ENCODE results near the gene TUB. TPM values are rescaled to one million over a fixed set of nuclear protein-coding genes. Genes with fewer than 3 reads are reported as not detected.

The TUB gene
- total RNA-seq, 2 experiments from 2014 or later = 0.67 to 0.69 TPM

GRCh38 chr11:8055091-8055835, 25.7 kb upstream of the TUB start:
- Mint-ChIP-seq H3K4me1 (ENCODE audit: low read depth) (no peaks in the 10 kb centered on the region), H3K9me3 (no peaks in the 10 kb centered on the region), H3K36me3 (ENCODE audit: low read depth) (no peaks in the 10 kb centered on the region), H3K27me3 (ENCODE audit: low read depth) (peaks cover 2% of the 10 kb centered on the region), H3K27ac (no peak overlapping the region), H3K4me3 (no peak overlapping the region)
- intact Hi-C loops (cut with micrococcal nuclease) = no loop called here
- no peak for DNase-seq
- CTCF ChIA-PET = interaction anchor here (0.6 to 4.0 kb wide), 3 partner anchors 34 to 152 kb away, joined by 3 to 20 read pairs (median 3); no protein-coding TSS in a partner anchor

- no peaks in the 10 kb centered on the region for H3K9me3 Mint-ChIP-seq
- no peak for DNase-seq
- peaks cover 2% of the 10 kb centered on the region for H3K27me3 Mint-ChIP-seq (ENCODE audit: low read depth)
- CTCF ChIA-PET = interaction anchor here (0.5 to 4.0 kb wide), 6 partner anchors 23 to 572 kb away, joined by 3 to 20 read pairs (median 3); no protein-coding TSS in a partner anchor
- no peaks in the 10 kb centered on the region for H3K4me1 Mint-ChIP-seq (ENCODE audit: low read depth)
- no peak overlapping the region for H3K4me3 Mint-ChIP-seq
- no peaks in the 10 kb centered on the region for H3K36me3 Mint-ChIP-seq (ENCODE audit: low read depth)
- intact Hi-C loops (cut with micrococcal nuclease) = no loop called here
- H3K27ac Mint-ChIP-seq = no peak overlapping the region
These were observed 25.0 kb upstream of the TUB start for GRCh38 chr11:8055836-8056526.

GRCh38 chr11:8056810-8057463, 24.1 kb upstream of the TUB start:
- Mint-ChIP-seq H3K27me3 (ENCODE audit: low read depth) (peaks cover 2% of the 10 kb centered on the region), H3K27ac (no peak overlapping the region), H3K36me3 (ENCODE audit: low read depth) (no peaks in the 10 kb centered on the region), H3K9me3 (no peaks in the 10 kb centered on the region), H3K4me1 (ENCODE audit: low read depth) (no peaks in the 10 kb centered on the region), H3K4me3 (no peak overlapping the region)
- intact Hi-C loops (cut with micrococcal nuclease) = no loop called here
- no peak for DNase-seq
- CTCF ChIA-PET = interaction anchor here (1.2 to 4.0 kb wide), 4 partner anchors 22 to 42 kb away, joined by 3 to 20 read pairs (median 4); no protein-coding TSS in a partner anchor

- peaks cover 2% of the 10 kb centered on the region for H3K27me3 Mint-ChIP-seq (ENCODE audit: low read depth)
- no peaks in the 10 kb centered on the region for H3K4me1 Mint-ChIP-seq (ENCODE audit: low read depth)
- H3K27ac Mint-ChIP-seq = no peak overlapping the region
- H3K4me3 Mint-ChIP-seq = no peak overlapping the region
- CTCF ChIA-PET = interaction anchor here (0.8 kb wide), 1 partner anchor 31 kb away, joined by 4 read pairs; no protein-coding TSS in a partner anchor
- H3K9me3 Mint-ChIP-seq = no peaks in the 10 kb centered on the region
- H3K36me3 Mint-ChIP-seq (ENCODE audit: low read depth) = no peaks in the 10 kb centered on the region
- DNase-seq = no peak
- intact Hi-C loops (cut with micrococcal nuclease) = no loop called here
These were observed 22.8 kb upstream of the TUB start for GRCh38 chr11:8058216-8058615.

DNA sequence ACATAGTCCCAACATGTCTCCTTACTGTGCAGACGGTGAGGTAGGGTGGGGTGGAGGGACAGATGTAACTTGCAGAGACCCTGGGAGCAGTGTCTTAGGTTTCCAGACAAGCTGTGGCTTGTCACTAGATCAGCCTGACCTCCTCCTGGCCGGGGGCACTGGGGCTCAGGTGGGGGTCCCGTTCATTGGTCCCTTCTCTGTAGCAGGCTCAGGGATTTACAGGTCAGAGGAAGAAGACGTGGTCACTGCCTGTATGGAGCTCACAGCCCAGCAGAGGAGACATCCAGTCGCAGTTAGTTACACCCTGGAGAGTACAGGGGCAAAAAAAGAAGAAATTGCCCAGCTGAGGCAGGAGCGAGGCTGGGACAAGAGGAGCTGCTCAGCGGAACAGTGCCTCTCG, 22.0 kb upstream of the TUB start:
- intact Hi-C loops (cut with micrococcal nuclease) = no loop called here
- no peaks in the 10 kb centered on the region for H3K4me1 Mint-ChIP-seq (ENCODE audit: low read depth)
- peaks cover 2% of the 10 kb centered on the region for H3K27me3 Mint-ChIP-seq (ENCODE audit: low read depth)
- CTCF ChIA-PET = interaction anchor here (0.8 kb wide), 1 partner anchor 30 kb away, joined by 4 read pairs; no protein-coding TSS in a partner anchor
- no peak overlapping the region for H3K4me3 Mint-ChIP-seq
- no peaks in the 10 kb centered on the region for H3K36me3 Mint-ChIP-seq (ENCODE audit: low read depth)
- H3K9me3 Mint-ChIP-seq = no peaks in the 10 kb centered on the region
- H3K27ac Mint-ChIP-seq = no peak overlapping the region
- DNase-seq = no peak

GRCh38 chr11:8059571-8060011, 21.4 kb upstream of the TUB start:
- H3K27ac Mint-ChIP-seq = no peak overlapping the region

GRCh38 chr11:8060146-8060719, 20.8 kb upstream of the TUB start:
- no peak for DNase-seq
- Mint-ChIP-seq H3K9me3 (no peaks in the 10 kb centered on the region), H3K27ac (no peak overlapping the region), H3K36me3 (ENCODE audit: low read depth) (no peaks in the 10 kb centered on the region), H3K27me3 (ENCODE audit: low read depth) (no peaks in the 10 kb centered on the region), H3K4me1 (ENCODE audit: low read depth) (no peaks in the 10 kb centered on the region), H3K4me3 (no peak overlapping the region)
- CTCF ChIA-PET = interaction anchor here (0.9 to 1.0 kb wide), 2 partner anchors 31 to 616 kb away, joined by 3 read pairs; no protein-coding TSS in a partner anchor
- intact Hi-C loops (cut with micrococcal nuclease) = no loop called here

More at GRCh38 chr11:8059571-8060011, 21.4 kb upstream of the TUB start:
- peaks cover 2% of the 10 kb centered on the region for H3K27me3 Mint-ChIP-seq (ENCODE audit: low read depth)
- H3K36me3 Mint-ChIP-seq (ENCODE audit: low read depth) = no peaks in the 10 kb centered on the region
- H3K4me1 Mint-ChIP-seq (ENCODE audit: low read depth) = no peaks in the 10 kb centered on the region
- intact Hi-C loops (cut with micrococcal nuclease) = no loop called here
- DNase-seq = no peak
- H3K4me3 Mint-ChIP-seq = no peak overlapping the region
- CTCF ChIA-PET = no interaction called here
- H3K9me3 Mint-ChIP-seq = no peaks in the 10 kb centered on the region

DNA sequence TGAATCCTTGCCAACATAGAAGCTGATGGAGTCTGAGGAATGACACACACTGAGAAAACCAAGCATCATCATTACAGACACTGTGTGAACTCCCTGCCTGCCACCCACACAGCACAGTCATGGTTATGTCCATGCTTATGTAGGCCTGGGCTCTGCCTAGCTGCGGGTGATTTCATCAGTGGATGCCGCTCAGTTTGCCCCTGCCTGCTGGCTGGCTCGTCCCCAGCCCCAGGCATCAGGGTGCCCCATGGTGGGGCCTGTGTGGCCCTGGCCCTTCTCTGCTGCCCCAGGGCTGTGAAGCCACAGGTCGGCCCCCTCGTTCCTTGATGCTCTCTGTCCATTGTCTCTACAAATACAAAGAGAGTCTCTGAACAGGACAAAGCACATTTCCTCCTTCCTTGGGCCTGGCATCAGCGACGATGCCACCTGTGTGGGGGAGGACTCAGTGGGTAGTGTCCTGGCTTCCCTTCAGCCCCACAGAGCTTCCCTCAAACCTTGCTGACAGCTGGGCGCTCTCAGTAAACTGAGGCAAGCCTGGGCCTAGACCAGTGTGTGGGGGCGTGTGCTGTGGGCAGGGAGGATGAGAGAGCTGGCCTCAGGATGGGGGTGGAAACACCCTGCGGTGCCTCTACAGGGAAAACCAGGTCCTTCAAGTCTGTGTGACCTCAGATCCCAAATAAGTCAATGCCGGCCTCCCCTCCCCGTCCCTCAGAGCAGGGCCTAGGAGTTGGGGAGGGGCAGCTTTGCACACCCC, 20.0 kb upstream of the TUB start:
- intact Hi-C loops (cut with micrococcal nuclease) = no loop called here
- Mint-ChIP-seq H3K4me3 (no peak overlapping the region), H3K36me3 (ENCODE audit: low read depth) (no peaks in the 10 kb centered on the region), H3K27me3 (ENCODE audit: low read depth) (no peaks in the 10 kb centered on the region), H3K9me3 (no peaks in the 10 kb centered on the region), H3K4me1 (ENCODE audit: low read depth) (no peaks in the 10 kb centered on the region), H3K27ac (no peak overlapping the region)
- no peak for DNase-seq
- CTCF ChIA-PET = interaction anchor here (0.9 to 1.0 kb wide), 2 partner anchors 30 to 617 kb away, joined by 3 read pairs; no protein-coding TSS in a partner anchor

- Mint-ChIP-seq H3K27ac (no peak overlapping the region), H3K36me3 (ENCODE audit: low read depth) (no peaks in the 10 kb centered on the region), H3K4me1 (ENCODE audit: low read depth) (no peaks in the 10 kb centered on the region), H3K4me3 (no peak overlapping the region), H3K27me3 (ENCODE audit: low read depth) (no peaks in the 10 kb centered on the region), H3K9me3 (no peaks in the 10 kb centered on the region)
- DNase-seq = no peak
- intact Hi-C loops (cut with micrococcal nuclease) = no loop called here
- CTCF ChIA-PET = no interaction called here
These were observed 19.2 kb upstream of the TUB start for GRCh38 chr11:8061555-8062428.

- no peaks in the 10 kb centered on the region for H3K4me1 Mint-ChIP-seq (ENCODE audit: low read depth)
- intact Hi-C loops (cut with micrococcal nuclease) = no loop called here
- H3K36me3 Mint-ChIP-seq (ENCODE audit: low read depth) = no peaks in the 10 kb centered on the region
- CTCF ChIA-PET = no interaction called here
- no peak overlapping the region for H3K27ac Mint-ChIP-seq
- no peak overlapping the region for H3K4me3 Mint-ChIP-seq
- H3K9me3 Mint-ChIP-seq = no peaks in the 10 kb centered on the region
- H3K27me3 Mint-ChIP-seq (ENCODE audit: low read depth) = peaks cover 2% of the 10 kb centered on the region
- no peak for DNase-seq
These were observed 18.2 kb upstream of the TUB start for GRCh38 chr11:8062781-8063257.

DNA sequence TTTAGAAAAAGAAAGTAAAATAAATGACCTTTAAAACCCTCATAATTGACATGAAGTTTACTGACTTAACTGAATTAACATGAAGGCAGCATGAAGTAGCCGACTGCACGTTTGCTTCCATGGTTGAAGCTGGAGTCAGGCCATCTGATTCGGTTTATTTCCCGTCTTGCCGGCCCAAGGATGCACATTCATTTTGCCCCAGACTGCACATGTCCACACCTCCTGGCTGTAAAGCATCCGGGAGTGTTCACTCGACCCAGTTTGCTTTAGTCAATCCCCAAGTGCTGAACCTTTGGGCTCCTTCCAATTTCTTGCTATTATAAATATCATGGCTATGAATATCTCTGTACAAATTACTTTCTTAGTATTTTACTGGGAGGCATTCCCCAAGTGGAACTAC, 17.7 kb upstream of the TUB start:
- no peaks in the 10 kb centered on the region for H3K4me1 Mint-ChIP-seq (ENCODE audit: low read depth)
- CTCF ChIA-PET = interaction anchor here (0.9 to 1.1 kb wide), 2 partner anchors 30 to 36 kb away, joined by 3 to 5 read pairs; no protein-coding TSS in a partner anchor

More for the DNA sequence above, 17.7 kb upstream of the TUB start:
- intact Hi-C loops (cut with micrococcal nuclease) = no loop called here
- no peaks in the 10 kb centered on the region for H3K9me3 Mint-ChIP-seq
- peaks cover 5% of the 10 kb centered on the region for H3K27me3 Mint-ChIP-seq (ENCODE audit: low read depth)
- DNase-seq = no peak
- H3K36me3 Mint-ChIP-seq (ENCODE audit: low read depth) = no peaks in the 10 kb centered on the region
- H3K27ac Mint-ChIP-seq = no peak overlapping the region
- no peak overlapping the region for H3K4me3 Mint-ChIP-seq
